Activated T-helper 1 cell treated with anti-CD3 and anti-CD28 coated beads, Interleukin-12 subunit alpha, Interleukin-12 subunit beta, Interleukin-2, Interleukin-4 antibody, amounts not matched to agents 30 ng/mL and 10 ng/mL and 1 ng/mL, durations not matched to agents 14 hours and 24 hours and 36 hours (primary cell): Measurements from ENCODE around the gene ARHGEF28. TPM values are rescaled to one million over a fixed set of nuclear protein-coding genes. Genes with fewer than 3 reads are reported as not detected.

Source experiments
- DNase-seq: peaks from one replicate; pipeline ENCODE4 v3.0.0; 2021; ENCODE audit warnings: low spot score
- H3K27ac Mint-ChIP-seq: one replicate; pipeline ENCODE4 v1.8.0; 2021; ENCODE audit warnings: mild to moderate bottlenecking, mixed read lengths
- H3K27me3 Mint-ChIP-seq: one replicate; pipeline ENCODE4 v1.8.0; 2022; ENCODE audit warnings: mild to moderate bottlenecking, moderate library complexity, mixed read lengths; ENCODE audit not compliant: insufficient read depth
- H3K36me3 Mint-ChIP-seq: one replicate; pipeline ENCODE4 v1.8.0; 2021; ENCODE audit warnings: low read depth, mixed read lengths
- H3K4me1 Mint-ChIP-seq: one replicate; pipeline ENCODE4 v1.8.0; 2021; ENCODE audit warnings: low read depth, mixed read lengths
- H3K4me3 Mint-ChIP-seq: one replicate; pipeline ENCODE4 v1.8.0; 2021; ENCODE audit warnings: mild to moderate bottlenecking, moderate library complexity, mixed read lengths
- H3K9me3 Mint-ChIP-seq: one replicate; pipeline ENCODE4 v1.8.0; 2021; ENCODE audit warnings: mixed read lengths
- intact Hi-C: fragments of 100-400 bp; cut with micrococcal nuclease; formaldehyde crosslinking; loops from one replicate; pipeline ENCODE4 v1.15.1; 2024
- total RNA-seq: library from RNA; stranded (reverse); gene quantifications from 2 replicates; pipeline ENCODE4 v1.2.3, GENCODE V29; 2022

Gene ARHGEF28
- total RNA-seq, 1 donor from 2014 or later: 0.03 TPM

- Mint-ChIP-seq H3K4me1 (peaks cover 18% of the 10 kb centered on the region), H3K27me3 (peaks cover 9% of the 10 kb centered on the region), H3K27ac (no peak overlapping the region), H3K9me3 (no peaks in the 10 kb centered on the region), H3K36me3 (no peaks in the 10 kb centered on the region), H3K4me3 (no peak overlapping the region)
- intact Hi-C loops: loop anchor here (5.0 kb wide), 1 partner anchor 100 kb away; no protein-coding TSS in a partner anchor
- DNase-seq: no peak
Measured at GRCh38 chr5:73692166-73692640, 66.2 kb downstream of the ARHGEF28 start.

- Mint-ChIP-seq H3K36me3 (no peaks in the 10 kb centered on the region), H3K4me1 (peaks cover 18% of the 10 kb centered on the region), H3K27ac (no peak overlapping the region), H3K27me3 (peaks cover 9% of the 10 kb centered on the region), H3K9me3 (no peaks in the 10 kb centered on the region), H3K4me3 (no peak overlapping the region)
- intact Hi-C loops: loop anchor here (5.0 kb wide), 1 partner anchor 101 kb away; no protein-coding TSS in a partner anchor
- no peak for DNase-seq
Measured at GRCh38 chr5:73692981-73693380, 67.0 kb downstream of the ARHGEF28 start.

- peaks cover 9% of the 10 kb centered on the region for H3K27me3 Mint-ChIP-seq
- intact Hi-C loops: loop anchor here (5.0 kb wide), 1 partner anchor 101 kb away; no protein-coding TSS in a partner anchor
- H3K27ac Mint-ChIP-seq: no peak overlapping the region
- H3K4me3 Mint-ChIP-seq: no peak overlapping the region
- H3K4me1 Mint-ChIP-seq: peaks cover 18% of the 10 kb centered on the region
- no peak for DNase-seq
- H3K9me3 Mint-ChIP-seq: no peaks in the 10 kb centered on the region
- H3K36me3 Mint-ChIP-seq: no peaks in the 10 kb centered on the region
Measured at GRCh38 chr5:73693573-73694061, 67.6 kb downstream of the ARHGEF28 start.

GRCh38 chr5:73694089-73694488, 68.1 kb downstream of the ARHGEF28 start:
- H3K27ac Mint-ChIP-seq: no peak overlapping the region
- H3K27me3 Mint-ChIP-seq: peaks cover 9% of the 10 kb centered on the region
- no peaks in the 10 kb centered on the region for H3K36me3 Mint-ChIP-seq
- peaks cover 18% of the 10 kb centered on the region for H3K4me1 Mint-ChIP-seq
- H3K9me3 Mint-ChIP-seq: no peaks in the 10 kb centered on the region
- no peak for DNase-seq
- intact Hi-C loops: loop anchor here (5.0 kb wide), 1 partner anchor 102 kb away; no protein-coding TSS in a partner anchor
- no peak overlapping the region for H3K4me3 Mint-ChIP-seq

- DNase-seq: no peak
- Mint-ChIP-seq H3K4me3 (no peak overlapping the region), H3K36me3 (no peaks in the 10 kb centered on the region), H3K27me3 (peaks cover 6% of the 10 kb centered on the region), H3K4me1 (peaks cover 18% of the 10 kb centered on the region), H3K9me3 (no peaks in the 10 kb centered on the region), H3K27ac (no peak overlapping the region)
- intact Hi-C loops: no loop called here
Measured at GRCh38 chr5:73698011-73698410, 72.0 kb downstream of the ARHGEF28 start.

GRCh38 chr5:73701566-73701965, 75.6 kb downstream of the ARHGEF28 start:
- no peaks in the 10 kb centered on the region for H3K4me1 Mint-ChIP-seq
- H3K36me3 Mint-ChIP-seq: no peaks in the 10 kb centered on the region
- no peak overlapping the region for H3K4me3 Mint-ChIP-seq
- DNase-seq: no peak
- no peaks in the 10 kb centered on the region for H3K9me3 Mint-ChIP-seq
- H3K27ac Mint-ChIP-seq: no peak overlapping the region
- H3K27me3 Mint-ChIP-seq: peaks cover 2% of the 10 kb centered on the region
- intact Hi-C loops: no loop called here

GRCh38 chr5:73702534-73702933, 76.5 kb downstream of the ARHGEF28 start:
- H3K27me3 Mint-ChIP-seq: peaks cover 2% of the 10 kb centered on the region
- intact Hi-C loops: no loop called here
- H3K4me1 Mint-ChIP-seq: no peaks in the 10 kb centered on the region

GRCh38 chr5:73702951-73703350, 77.0 kb downstream of the ARHGEF28 start:
- intact Hi-C loops: no loop called here
- DNase-seq: no peak
- Mint-ChIP-seq H3K4me3 (no peak overlapping the region), H3K27ac (no peak overlapping the region), H3K36me3 (no peaks in the 10 kb centered on the region), H3K27me3 (peaks cover 2% of the 10 kb centered on the region), H3K9me3 (no peaks in the 10 kb centered on the region), H3K4me1 (no peaks in the 10 kb centered on the region)

More at GRCh38 chr5:73702534-73702933, 76.5 kb downstream of the ARHGEF28 start:
- no peaks in the 10 kb centered on the region for H3K9me3 Mint-ChIP-seq
- no peak overlapping the region for H3K27ac Mint-ChIP-seq
- no peaks in the 10 kb centered on the region for H3K36me3 Mint-ChIP-seq
- no peak for DNase-seq
- H3K4me3 Mint-ChIP-seq: no peak overlapping the region

GRCh38 chr5:73705364-73705763, 79.4 kb downstream of the ARHGEF28 start:
- no peak for DNase-seq
- no peak overlapping the region for H3K27ac Mint-ChIP-seq
- H3K4me1 Mint-ChIP-seq: no peaks in the 10 kb centered on the region
- intact Hi-C loops: no loop called here
- H3K9me3 Mint-ChIP-seq: no peaks in the 10 kb centered on the region
- peaks cover under 1% of the 10 kb centered on the region for H3K27me3 Mint-ChIP-seq
- no peak overlapping the region for H3K4me3 Mint-ChIP-seq
- no peaks in the 10 kb centered on the region for H3K36me3 Mint-ChIP-seq

GRCh38 chr5:73706963-73707362, 81.0 kb downstream of the ARHGEF28 start:
- H3K27me3 Mint-ChIP-seq: no peaks in the 10 kb centered on the region
- no peak overlapping the region for H3K27ac Mint-ChIP-seq
- intact Hi-C loops: no loop called here
- H3K4me3 Mint-ChIP-seq: no peak overlapping the region
- DNase-seq: no peak
- H3K4me1 Mint-ChIP-seq: no peaks in the 10 kb centered on the region
- no peaks in the 10 kb centered on the region for H3K9me3 Mint-ChIP-seq
- no peaks in the 10 kb centered on the region for H3K36me3 Mint-ChIP-seq

GRCh38 chr5:73709536-73710129, 83.6 kb downstream of the ARHGEF28 start:
- no peak overlapping the region for H3K4me3 Mint-ChIP-seq
- no peaks in the 10 kb centered on the region for H3K4me1 Mint-ChIP-seq
- H3K27me3 Mint-ChIP-seq: peaks cover 5% of the 10 kb centered on the region
- DNase-seq: no peak
- intact Hi-C loops: no loop called here
- H3K9me3 Mint-ChIP-seq: no peaks in the 10 kb centered on the region
- no peaks in the 10 kb centered on the region for H3K36me3 Mint-ChIP-seq
- H3K27ac Mint-ChIP-seq: no peak overlapping the region

- DNase-seq: no peak
- Mint-ChIP-seq H3K27me3 (peaks cover 12% of the 10 kb centered on the region), H3K36me3 (no peaks in the 10 kb centered on the region), H3K4me3 (no peak overlapping the region), H3K27ac (no peak overlapping the region), H3K9me3 (no peaks in the 10 kb centered on the region), H3K4me1 (no peaks in the 10 kb centered on the region)
- intact Hi-C loops: no loop called here
Measured at GRCh38 chr5:73716284-73716808, 90.3 kb downstream of the ARHGEF28 start.

- intact Hi-C loops: no loop called here
- Mint-ChIP-seq H3K9me3 (no peaks in the 10 kb centered on the region), H3K27ac (no peak overlapping the region)
Measured at GRCh38 chr5:73718762-73719161, 92.8 kb downstream of the ARHGEF28 start.

More at GRCh38 chr5:73718762-73719161, 92.8 kb downstream of the ARHGEF28 start:
- H3K36me3 Mint-ChIP-seq: no peaks in the 10 kb centered on the region
- DNase-seq: no peak
- H3K4me3 Mint-ChIP-seq: no peak overlapping the region
- H3K4me1 Mint-ChIP-seq: no peaks in the 10 kb centered on the region
- peaks cover 15% of the 10 kb centered on the region for H3K27me3 Mint-ChIP-seq
